Skin of body (tissue), 2 donors: Measurements from ENCODE around the gene COG6. TPM values are rescaled to one million over a fixed set of nuclear protein-coding genes. Genes with fewer than 3 reads are reported as not detected.
A peak's percentile ranks its signal among the peaks of the same experiment; 100 is the strongest.

Source experiments
- DNase-seq: peaks from one replicate; lab custom pipeline; 2025; lab: John Stamatoyannopoulos, UW
- total RNA-seq: library from RNA; depleted of rRNA; stranded (reverse); fragments of >200 nt; gene quantifications from one replicate; pipeline ENCODE4 v1.2.3, GENCODE V29; 2014

COG6 gene
- total RNA-seq = 40.6 TPM

DNA sequence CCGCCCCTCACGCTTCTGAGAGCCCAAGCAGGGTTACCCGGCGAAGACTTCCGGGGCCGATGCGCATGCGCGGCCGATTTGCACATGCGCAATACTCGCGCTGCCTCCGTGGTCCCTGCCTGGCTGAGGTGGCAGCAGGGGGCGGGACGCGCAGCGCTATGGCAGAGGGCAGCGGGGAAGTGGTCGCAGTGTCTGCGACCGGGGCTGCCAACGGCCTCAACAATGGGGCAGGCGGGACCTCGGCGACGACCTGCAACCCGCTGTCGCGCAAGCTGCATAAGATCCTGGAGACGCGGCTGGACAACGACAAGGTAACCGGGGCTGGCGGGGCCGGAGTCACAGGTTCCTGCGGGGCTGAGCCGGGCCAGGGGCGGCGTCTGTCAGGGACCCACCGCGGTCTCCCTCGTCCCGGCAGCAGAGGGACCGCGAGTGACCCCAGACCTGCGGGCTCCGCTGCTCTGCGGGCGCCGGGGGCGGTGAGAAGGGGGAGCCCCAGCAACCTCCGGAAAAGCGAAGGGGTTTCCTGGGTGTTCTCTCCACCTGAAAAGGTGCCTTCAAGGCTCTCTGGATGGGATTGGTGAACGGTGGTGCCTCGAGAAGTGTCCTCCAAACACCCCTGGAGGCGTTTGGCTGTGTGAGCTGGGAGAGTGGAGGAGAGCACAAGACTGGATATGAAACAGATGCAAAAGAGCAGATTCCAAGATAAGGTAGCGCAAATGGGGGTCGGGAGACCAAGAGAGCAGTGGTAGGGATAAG, at the start of gene COG6:
COG6 (plus strand) TSS at position 94 of the 756 bp plus-strand sequence; CDS start at position 159, 65 bp downstream.
- peak; percentile 82 for DNase-seq

DNA sequence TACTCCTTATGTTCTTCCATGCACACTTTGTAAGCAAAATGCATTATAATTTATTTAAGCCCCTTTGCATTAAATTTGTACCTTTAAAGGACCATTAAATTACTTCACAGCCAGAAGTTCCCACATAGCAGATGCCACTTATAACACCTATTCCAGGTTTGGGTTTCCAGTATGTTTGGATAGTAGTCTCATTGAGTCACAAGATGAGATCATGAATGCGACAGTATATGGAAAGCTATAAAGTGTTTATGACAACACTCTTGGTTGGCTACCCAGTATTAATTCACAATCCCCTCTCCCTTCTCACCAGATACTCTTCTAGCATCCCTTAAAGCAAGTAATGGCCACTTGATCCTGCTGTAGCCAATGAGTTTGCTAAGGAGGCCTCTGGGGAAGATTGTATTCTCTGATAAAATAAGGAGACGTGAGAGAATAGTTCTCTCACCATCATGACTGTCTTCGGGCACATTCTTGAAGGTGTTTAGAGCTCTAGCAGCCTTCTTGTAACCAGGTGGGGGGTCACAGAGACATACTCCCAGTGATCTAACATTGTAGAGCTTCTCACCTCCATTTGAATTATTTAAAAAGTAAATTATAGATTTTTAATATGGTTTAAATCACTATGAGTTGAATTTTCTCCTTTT, 49.7 kb upstream of the COG6 start:
- no peak for DNase-seq

DNA sequence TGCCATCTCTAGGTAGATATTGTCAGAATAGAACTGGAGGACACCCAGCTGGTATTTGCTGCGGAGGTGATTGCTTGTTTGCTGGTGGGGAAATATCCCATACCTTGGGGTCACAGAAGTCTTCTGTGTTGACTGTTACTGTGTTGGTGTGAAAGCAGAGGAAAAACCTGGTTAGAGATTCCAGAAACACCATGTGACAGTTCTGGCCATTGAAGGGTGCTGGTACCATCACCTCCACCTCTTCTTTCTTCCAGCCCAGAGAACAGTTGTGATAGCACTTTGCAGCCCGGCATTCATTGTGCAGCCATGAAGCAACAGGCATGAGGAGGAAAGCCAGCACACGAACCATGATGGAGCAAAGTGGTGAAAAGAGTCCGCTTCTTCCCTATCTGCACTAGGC, 47.6 kb upstream of the COG6 start:
- DNase-seq = no peak

DNA sequence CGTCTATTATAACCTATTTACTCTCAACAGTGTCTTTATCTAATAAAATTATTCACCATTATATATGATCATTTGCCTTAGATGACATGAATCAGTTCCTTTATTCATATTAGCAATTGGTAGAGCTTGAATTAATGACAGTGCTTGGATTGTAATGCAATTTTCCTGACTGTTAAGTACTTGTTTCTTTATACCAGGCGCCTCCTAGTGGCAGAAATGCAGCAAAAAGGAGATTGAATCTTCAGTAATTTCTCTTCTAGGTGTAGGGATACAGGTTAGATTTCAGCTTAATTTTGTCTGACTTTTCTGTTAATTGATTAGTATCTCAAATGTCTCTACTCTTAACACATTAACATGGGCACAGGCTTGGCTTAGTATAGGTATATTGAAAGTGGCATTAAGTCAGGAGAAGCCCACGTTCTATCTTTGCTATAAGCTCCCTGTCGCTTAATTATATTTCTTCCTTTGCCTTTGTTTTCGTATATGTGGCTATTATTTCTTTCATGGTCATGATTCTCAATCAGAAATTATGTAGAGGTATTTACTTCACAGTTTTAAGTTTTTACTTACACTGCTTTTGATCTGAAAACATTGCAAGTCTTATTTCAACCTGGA, 43.3 kb upstream of the COG6 start:
- DNase-seq = peak; percentile 60

DNA sequence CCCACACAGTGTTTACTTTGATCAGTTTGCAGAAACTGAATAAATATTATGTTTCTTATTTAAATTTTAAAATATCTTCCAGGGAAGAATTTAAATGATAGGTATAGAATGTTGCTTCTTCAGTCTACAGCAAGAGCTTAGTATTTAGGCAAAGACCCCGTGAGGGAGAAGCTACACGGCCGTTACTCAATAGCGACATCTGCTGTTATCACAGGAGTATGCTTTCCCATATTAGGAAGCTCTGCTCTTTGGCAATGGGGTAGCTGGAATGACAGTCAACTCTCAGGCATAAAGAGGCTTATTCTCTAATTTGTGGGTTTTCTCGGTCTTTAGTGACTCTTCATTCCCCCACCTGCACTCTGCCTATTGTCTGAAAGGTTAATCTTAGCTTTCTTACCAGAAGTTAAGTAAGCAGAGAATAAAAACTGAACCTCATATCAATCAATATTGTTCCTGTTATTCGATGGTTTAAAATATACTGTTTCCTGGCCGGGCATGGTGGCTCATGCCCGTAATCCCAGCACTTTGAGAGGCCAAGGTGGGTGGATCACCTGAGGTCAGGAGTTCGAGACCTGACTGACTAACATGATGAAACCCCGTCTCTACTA, 39.3 kb upstream of the COG6 start:
- peak; percentile 74 for DNase-seq

DNA sequence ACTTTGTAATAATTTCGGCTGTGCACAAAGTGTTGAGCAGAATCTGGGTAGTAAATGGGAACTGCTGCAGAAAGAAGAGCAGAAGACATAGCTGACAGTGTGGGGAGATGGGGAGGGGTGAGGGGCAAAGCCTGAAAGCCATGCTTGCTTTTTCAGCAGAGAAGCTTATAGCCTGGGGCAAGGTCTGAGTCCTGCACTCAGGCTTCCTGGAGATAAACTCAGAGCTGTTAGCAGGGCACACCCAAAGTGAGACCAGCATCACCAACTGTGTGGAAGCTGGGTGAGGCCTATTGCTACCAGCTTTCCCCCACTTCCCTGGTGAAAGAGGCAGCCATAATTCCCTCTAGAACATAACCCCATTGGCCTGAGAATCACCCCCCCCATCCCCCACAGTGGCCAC, 36.9 kb upstream of the COG6 start:
- DNase-seq = no peak

DNA sequence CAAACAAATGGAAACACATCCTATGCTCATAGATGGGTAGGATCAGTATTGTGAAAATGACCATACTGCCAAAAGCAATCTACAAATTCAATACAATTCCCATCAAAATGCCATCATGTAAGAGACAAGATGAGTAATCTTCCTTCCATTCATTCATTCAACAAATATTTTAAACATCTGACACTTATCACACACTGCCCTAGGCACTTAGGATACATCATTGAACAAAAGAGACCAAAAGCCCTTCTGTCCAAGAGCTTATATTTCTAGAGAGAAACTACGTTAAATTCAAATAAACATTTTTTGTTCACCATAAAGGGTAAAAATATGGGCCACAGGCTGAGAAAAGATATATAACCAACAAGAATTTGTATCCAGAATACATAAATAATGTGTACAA, 32.0 kb upstream of the COG6 start:
- no peak for DNase-seq

DNA sequence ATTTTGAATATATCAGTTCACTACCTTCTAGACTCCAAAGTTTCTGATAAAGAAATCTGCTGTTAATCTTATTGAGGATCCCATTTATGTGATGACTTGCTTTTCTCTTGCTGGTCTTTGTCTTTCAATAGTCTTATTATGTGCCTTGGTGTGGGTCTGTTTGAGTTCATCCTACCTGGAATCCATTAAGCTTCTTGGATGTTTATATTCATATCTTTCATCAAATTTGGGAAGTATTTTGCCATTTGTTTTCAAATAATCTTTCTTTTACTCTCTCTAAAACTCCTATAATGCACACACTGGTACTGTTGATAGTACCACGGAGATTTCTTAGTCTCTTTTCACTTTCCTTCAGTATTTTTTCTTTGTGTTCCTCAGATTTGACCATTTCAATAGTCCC, 24.2 kb upstream of the COG6 start:
- no peak for DNase-seq

DNA sequence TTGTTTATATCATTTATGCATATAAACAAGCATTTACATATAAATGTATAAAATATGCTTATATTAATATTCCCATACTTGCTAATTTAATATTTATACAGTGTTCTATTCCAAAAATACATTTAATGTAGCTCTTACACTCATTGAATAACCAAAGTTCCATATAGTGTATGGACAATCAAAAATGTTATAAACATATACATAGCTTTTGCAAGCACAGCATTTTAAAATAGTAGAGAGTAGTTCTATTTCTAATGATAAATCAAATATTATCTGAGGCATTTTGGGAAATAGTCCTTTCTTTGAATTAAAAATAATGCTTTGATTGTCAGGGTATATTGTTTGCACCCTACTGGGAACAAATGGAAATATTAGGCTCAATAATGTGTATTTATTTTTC, 22.5 kb upstream of the COG6 start:
- no peak for DNase-seq

DNA sequence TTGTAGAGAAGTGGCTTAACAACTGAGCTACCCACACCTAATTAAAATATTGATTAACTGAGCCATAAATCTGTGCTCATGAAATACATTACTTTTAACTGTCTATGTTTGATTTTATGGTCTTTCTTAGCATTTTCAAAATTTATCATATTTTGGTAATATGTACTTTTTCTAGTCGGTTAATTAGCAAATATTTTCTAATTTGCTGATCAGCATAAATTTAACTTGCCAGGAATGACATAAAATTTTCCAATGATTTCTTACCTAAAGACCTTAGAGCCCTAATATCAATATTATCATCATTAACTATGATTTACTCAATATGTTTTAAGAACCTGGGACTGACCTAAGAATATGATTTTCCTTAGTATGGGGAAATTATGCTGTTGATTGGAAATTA, 19.9 kb upstream of the COG6 start:
- no peak for DNase-seq

DNA sequence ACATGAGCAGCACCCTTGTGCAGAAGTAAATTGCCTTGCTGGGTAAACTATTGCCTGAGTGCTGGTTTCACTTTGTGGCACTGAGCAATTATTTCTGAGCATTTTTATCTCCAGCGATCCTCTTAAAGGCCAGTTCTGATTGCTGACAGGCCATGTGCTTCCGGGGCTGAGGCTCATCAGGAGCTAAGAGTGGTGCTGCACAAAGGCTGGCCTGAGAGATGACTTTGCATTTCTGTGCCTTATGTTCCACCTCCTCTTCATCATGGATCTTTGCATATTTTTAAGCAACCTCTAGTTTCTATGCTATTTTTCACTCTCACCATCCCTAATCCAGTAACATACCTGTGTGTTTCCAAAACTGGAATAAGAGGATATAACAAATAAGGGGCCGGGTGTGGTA, 17.6 kb upstream of the COG6 start:
- no peak for DNase-seq

DNA sequence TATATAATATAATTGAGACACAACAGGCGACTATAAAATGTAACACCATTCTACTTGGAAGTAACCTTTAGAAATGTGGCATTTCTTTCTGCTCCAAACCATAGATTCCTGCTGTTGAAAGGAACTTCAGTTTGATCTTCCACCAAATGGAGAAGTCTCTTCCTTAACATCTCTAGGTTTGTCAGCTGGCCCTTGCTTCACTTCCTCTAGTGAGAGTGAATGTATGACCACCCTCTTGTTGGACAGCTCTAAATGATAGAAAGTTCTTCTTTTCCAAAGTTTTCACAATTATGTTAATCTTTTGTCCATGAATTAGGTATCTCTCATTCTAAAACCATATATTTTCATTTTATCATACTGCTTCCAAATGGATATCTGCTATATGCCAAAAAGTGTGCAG, 13.8 kb upstream of the COG6 start:
- DNase-seq = no peak

DNA sequence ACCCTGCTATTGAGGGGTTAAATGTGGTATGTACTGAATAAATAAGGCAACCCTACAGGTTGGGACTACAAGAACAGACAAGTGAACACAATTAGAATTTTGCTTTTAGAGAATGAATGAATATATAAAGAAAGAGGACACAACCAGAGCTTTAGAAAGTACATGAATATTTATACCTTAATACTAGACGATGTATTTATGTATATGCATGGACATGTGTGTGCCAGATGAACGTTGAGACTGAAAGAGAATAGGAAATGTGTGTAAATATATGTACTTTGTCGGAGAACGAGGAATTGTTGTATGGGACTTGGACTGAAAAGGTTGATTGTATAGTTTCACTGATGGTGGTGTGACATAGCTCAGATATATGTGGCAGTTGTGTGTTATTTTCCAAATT, 9.3 kb upstream of the COG6 start:
- DNase-seq = peak; percentile 9

DNA sequence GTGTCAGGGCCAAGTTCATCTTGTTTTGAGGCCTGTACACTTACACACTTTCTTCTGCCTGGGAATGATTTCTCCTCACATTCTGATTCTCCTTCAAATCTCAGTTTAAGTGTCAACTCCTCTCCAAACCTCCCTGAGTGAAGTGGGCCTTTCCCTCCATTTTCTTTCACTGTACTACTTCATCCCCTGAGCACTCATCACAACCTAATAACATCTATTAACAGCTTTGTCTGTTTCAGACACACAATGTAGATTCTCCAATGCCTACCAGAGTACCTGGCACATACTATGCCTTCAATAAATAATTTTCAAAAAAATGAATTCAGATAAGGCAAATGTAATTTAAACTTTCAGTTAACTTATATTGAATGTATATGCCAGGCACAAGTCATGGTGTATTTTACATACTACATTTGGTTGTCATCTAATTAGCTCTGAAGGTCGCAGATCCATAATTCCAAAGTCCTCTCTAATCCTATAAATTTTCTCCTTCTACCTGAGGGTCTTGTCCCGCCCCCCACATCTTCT, 357 bp upstream of the COG6 start:
- DNase-seq = no peak

DNA sequence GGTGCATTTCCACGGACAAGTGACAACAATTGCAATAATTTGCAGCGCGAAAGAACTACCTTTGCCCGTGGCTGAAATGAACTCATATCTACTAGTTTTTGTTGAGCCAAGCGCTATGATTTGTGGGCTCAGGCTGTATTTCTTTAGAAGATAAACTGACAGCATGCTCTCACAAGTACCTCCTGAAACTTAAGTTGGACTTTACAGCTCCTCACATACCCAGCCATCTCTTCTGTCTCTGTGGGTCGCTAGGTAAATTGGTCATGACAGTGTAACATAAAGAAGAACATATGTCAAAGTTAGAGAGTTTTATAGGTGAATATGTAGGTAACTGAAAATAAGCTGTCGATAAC, 839 bp downstream of the COG6 start:
- no peak for DNase-seq

DNA sequence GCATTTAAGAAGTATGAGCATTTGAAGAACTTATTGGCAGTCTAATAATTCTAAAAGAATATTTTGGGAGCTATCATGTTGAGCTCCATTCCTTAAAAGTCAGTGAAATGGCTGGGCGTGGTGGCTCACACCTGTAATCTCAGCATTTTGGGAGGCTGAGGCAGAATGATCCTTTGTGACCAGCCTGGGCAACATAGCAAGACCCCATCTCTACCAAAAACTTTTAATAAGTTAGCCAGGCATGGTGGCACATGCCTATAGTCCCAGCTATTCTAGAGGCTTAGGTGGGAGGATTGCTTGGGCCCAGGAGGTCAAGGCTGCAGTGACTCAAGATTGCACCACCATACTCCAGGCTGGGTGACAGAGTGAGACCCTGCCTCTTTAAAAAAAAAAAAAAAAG, 8.0 kb downstream of the COG6 start:
- DNase-seq = no peak

DNA sequence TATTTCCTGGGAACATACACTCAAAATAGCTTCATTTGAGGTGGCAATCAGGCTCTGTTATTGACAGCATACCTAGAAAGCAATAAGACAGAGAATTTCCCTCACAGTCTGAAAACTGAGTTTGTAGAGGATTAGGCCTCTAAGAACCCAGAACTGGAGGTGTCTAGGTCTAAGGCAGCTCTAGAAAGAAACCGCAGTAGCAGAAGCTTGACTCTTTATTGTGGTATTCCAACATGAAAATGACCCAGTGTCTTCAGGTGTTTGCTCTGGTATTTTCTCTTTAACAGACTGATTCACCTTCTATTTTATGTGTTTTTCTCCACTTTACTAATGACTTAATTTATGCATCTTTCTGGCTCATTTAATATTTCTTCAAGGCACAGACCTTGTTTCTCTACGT, 8.5 kb downstream of the COG6 start:
- no peak for DNase-seq

DNA sequence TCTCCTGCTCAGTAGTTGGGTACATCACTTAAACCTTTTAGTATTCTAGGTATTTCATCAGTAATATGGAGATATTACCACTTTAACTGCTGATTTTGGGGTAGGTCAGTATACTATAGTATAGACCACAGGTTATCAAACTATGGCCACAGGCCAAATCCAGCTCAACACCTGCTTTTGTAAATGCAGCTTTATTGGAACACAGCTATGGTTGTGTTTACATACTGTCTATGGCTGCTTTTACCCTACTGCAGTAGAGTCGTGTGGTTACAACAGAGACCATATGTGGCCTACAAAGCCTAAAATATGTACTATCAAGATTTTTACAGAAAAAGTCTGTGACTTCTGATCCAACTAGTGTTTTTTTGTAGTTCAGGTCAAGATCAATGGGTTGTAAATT, 10.3 kb downstream of the COG6 start:
- DNase-seq = no peak

DNA sequence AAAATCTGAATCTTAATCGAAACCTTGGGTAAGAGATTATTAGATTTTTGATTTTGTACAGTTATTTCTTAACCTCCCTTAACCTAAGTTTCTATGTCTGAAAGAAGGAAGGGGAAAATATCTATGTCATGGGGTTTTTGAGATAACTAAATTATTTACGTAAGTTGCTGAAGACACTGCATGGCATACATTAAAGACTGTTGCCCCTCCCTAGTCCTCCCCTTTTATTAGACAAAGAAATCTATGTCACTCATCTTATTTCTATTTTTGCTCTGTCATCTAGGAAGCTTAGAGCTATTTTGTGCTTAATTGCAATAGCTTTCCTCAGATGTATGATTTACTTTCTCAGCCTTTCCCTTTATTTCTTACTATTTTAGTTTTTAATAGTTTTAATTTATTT, 15.0 kb downstream of the COG6 start:
- no peak for DNase-seq

DNA sequence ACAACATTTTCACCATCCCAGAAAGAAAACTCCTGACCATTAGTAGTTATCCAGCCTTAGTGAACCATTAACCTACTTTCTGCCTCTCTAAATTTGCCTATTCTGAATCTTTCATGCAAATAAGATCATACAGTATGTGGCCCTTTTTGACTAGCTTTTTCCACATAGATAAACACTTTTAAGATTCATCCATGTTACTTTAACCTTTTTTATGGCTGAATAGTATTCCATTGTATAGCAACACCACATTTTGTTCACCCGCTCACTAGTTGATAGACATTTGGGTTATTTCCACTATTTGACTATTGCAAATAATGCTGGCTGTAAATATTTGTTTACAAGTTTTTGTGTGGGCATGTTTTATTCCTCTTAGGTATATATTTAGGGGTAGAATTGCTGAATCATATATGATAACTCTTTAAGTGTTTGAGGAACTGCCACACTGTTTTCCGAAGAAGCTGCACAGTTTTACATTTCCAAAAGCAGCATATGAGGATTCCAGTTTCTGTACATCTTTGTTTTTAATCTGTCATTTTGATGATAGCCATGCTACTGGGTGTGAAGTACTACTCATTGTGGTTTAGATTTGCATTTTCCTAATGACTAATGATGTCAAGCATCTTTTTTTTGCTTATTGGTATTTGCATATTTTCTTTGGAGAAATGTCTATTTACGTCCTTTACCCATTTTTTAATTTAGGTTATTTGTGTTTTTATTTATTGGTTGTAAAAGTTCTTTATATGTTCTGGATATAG, 17.1 kb downstream of the COG6 start:
- no peak for DNase-seq

DNA sequence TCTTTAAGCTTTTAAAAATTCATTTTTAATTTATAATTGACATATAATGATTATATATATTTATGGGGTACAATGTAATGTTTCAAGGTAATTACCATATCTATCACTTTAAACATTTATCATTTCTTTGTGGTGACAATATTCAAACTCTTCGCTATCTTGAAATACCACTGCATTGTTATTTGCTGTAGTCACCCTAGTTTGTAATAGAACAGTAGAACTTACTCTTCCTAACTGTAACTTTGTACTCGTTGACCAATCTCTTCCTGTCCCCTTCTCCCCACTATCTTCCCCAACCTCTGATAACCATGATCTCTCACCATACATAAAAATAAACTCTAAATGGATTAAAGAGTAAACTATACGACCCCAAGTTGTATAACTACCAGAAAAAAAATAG, 20.4 kb downstream of the COG6 start:
- DNase-seq = no peak
